Vagina (tissue), 2 donors: ENCODE measurements around the gene CADPS.

Experiments used
- POLR2A ChIP-seq, 2 donors: fragments of 450-650 bp; IDR thresholded peaks; one replicate each; pipeline ENCODE4 v1.6.1; 2017; ENCODE audit warnings: antibody characterized with exemption in 2 of 2, mild to moderate bottlenecking in 2 of 2, moderate library complexity in 2 of 2
- POLR2AphosphoS5 ChIP-seq, 2 donors: sonication (generic); formaldehyde crosslinking; IDR thresholded peaks; one replicate each; pipeline ENCODE4 v1.9.0; 2017; ENCODE audit warnings: antibody characterized with exemption in 2 of 2, mild to moderate bottlenecking in 2 of 2, low read depth in 1 of 2; ENCODE audit not compliant: insufficient read depth in 1 of 2
- TF ChIP-seq, protein P1 (sequence below), 3 experiments: fragments of 450-650 bp in 2 of 3; fragments of 200-600 bp in 1 of 3; sonication (generic) in 1 of 3; IDR thresholded peaks; one replicate each; pipeline ENCODE4 v1.5.1; 2017 to 2019; ENCODE audit warnings: antibody characterized with exemption in 3 of 3, mild to moderate bottlenecking in 2 of 3, moderate library complexity in 2 of 3

DNA sequence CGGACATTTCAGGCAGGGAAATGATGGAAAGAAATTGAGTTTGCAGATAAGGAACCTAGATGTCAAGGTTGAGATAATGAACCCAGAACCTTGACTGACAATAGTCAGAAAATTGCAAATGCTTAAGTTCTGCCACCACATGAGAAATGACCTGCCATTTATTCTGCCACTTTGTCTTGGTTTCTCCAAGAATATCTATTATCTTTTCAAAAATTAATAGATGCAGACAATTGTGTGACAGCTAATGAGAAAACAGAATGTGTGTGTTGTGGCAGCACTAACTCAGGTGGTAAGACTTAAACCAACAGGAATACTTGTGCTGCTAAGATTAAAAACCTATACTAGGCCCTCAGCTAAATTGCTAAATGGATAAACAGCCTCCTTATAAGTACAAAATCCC, 52.3 kb downstream of the CADPS start:
- no peak for TF ChIP-seq POLR2A (IDR thresholded peaks at IDR 0.05)
- no peak for TF ChIP-seq POLR2AphosphoS5 (IDR thresholded peaks at IDR 0.05; ENCODE audit: insufficient read depth in 1 of 2, low read depth in 1 of 2)
- TF ChIP-seq, protein P1, sequence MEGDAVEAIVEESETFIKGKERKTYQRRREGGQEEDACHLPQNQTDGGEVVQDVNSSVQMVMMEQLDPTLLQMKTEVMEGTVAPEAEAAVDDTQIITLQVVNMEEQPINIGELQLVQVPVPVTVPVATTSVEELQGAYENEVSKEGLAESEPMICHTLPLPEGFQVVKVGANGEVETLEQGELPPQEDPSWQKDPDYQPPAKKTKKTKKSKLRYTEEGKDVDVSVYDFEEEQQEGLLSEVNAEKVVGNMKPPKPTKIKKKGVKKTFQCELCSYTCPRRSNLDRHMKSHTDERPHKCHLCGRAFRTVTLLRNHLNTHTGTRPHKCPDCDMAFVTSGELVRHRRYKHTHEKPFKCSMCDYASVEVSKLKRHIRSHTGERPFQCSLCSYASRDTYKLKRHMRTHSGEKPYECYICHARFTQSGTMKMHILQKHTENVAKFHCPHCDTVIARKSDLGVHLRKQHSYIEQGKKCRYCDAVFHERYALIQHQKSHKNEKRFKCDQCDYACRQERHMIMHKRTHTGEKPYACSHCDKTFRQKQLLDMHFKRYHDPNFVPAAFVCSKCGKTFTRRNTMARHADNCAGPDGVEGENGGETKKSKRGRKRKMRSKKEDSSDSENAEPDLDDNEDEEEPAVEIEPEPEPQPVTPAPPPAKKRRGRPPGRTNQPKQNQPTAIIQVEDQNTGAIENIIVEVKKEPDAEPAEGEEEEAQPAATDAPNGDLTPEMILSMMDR (IDR thresholded peaks at IDR 0.05): no peak
